Measurements from ENCODE around the gene ASPDH. TPM values are rescaled to one million over a fixed set of nuclear protein-coding genes. Genes with fewer than 3 reads are reported as not detected.
A peak's percentile ranks its signal among the peaks of the same experiment; 100 is the strongest.

The ASPDH gene
- polyA plus RNA-seq, 1 donor (not counting 4 experiments of a cell fraction or from before 2014, with no cell fraction given): not detected

GRCh38 chr19:50516964-50517703, 3.4 kb upstream of the ASPDH start:
- H3K4me2 ChIP-seq (ENCODE audit: control insufficient read depth, extremely low read depth, insufficient read depth, low read depth, low read length): no peak overlapping the region
- no peaks in the 10 kb centered on the region for H3K36me3 ChIP-seq (ENCODE audit: control insufficient read depth in 2 of 2, extremely low read depth in 1 of 2, insufficient read depth in 2 of 2, low read length in 2 of 2)
- H3K27ac ChIP-seq (ENCODE audit: control insufficient read depth, insufficient read depth, low read length): no peak overlapping the region
- FAIRE-seq (no peak), DNase-seq (ENCODE audit: low read depth, low spot score) (no peak)
- no peak overlapping the region for H3K9ac ChIP-seq (ENCODE audit: control insufficient read depth, extremely low read depth, insufficient read depth, low read length)
- H3K4me3 ChIP-seq (ENCODE audit: control insufficient read depth in 2 of 3, extremely low read depth in 1 of 3, insufficient read depth in 2 of 3, low read depth in 1 of 3, low read length in 3 of 3): no peak overlapping the region
- H4K20me1 ChIP-seq (ENCODE audit: control insufficient read depth, extremely low read depth, insufficient read depth, low read length): no peaks in the 10 kb centered on the region
- H3K9me3 ChIP-seq (ENCODE audit: control insufficient read depth, low read depth, low read length): no peaks in the 10 kb centered on the region
- peak overlapping the region; percentile 37 for H2AFZ ChIP-seq (ENCODE audit: control insufficient read depth, low read length)
- no peak for TF ChIP-seq EZH2 (IDR thresholded peaks at IDR 0.05; ENCODE audit: low read length)
- no peak for TF ChIP-seq CTCF (optimal IDR thresholded peaks at IDR 0.05 in 1 of 3, IDR thresholded peaks at IDR 0.05 in 1 of 3, conservative IDR thresholded peaks at IDR 0.05 in 1 of 3; ENCODE audit: extremely low read depth in 1 of 3, insufficient read depth in 2 of 3, low read length in 3 of 3)
- no peaks in the 10 kb centered on the region for H3K9me1 ChIP-seq (ENCODE audit: control insufficient read depth, extremely low read depth, insufficient read depth, low read length)
- H3K4me1 ChIP-seq (ENCODE audit: control insufficient read depth, extremely low read depth, insufficient read depth, low read length): no peaks in the 10 kb centered on the region
- peaks cover 8% of the 10 kb centered on the region for H3K27me3 ChIP-seq (ENCODE audit: control insufficient read depth, extremely low read depth, insufficient read depth, low read length)
- H3K79me2 ChIP-seq (ENCODE audit: control insufficient read depth, insufficient read depth, low read length): no peaks in the 10 kb centered on the region
- dilution Hi-C loops (cut with MboI; ENCODE audit: extremely low pct_ligation_motif_present, low sequenced_read_pairs): no loop called here

- no peak for FAIRE-seq
- Histone ChIP-seq H3K4me1 (ENCODE audit: control insufficient read depth, extremely low read depth, insufficient read depth, low read length) (no peaks in the 10 kb centered on the region), H3K27me3 (ENCODE audit: control insufficient read depth, extremely low read depth, insufficient read depth, low read length) (peaks cover 8% of the 10 kb centered on the region), H3K79me2 (ENCODE audit: control insufficient read depth, insufficient read depth, low read length) (no peaks in the 10 kb centered on the region), H3K9me3 (ENCODE audit: control insufficient read depth, low read depth, low read length) (no peaks in the 10 kb centered on the region), H3K9me1 (ENCODE audit: control insufficient read depth, extremely low read depth, insufficient read depth, low read length) (no peaks in the 10 kb centered on the region), H3K9ac (ENCODE audit: control insufficient read depth, extremely low read depth, insufficient read depth, low read length) (no peak overlapping the region), H3K4me2 (ENCODE audit: control insufficient read depth, extremely low read depth, insufficient read depth, low read depth, low read length) (peak overlapping the region; percentile 16), H4K20me1 (ENCODE audit: control insufficient read depth, extremely low read depth, insufficient read depth, low read length) (no peaks in the 10 kb centered on the region), H3K36me3 (ENCODE audit: control insufficient read depth in 2 of 2, extremely low read depth in 1 of 2, insufficient read depth in 2 of 2, low read length in 2 of 2) (no peaks in the 10 kb centered on the region), H2AFZ (ENCODE audit: control insufficient read depth, low read length) (no peak overlapping the region), H3K4me3 (ENCODE audit: control insufficient read depth in 2 of 3, extremely low read depth in 1 of 3, insufficient read depth in 2 of 3, low read depth in 1 of 3, low read length in 3 of 3) (no peak overlapping the region), H3K27ac (ENCODE audit: control insufficient read depth, insufficient read depth, low read length) (no peak overlapping the region)
- no peak for DNase-seq (ENCODE audit: low read depth, low spot score)
- TF ChIP-seq CTCF (optimal IDR thresholded peaks at IDR 0.05 in 1 of 3, IDR thresholded peaks at IDR 0.05 in 1 of 3, conservative IDR thresholded peaks at IDR 0.05 in 1 of 3; ENCODE audit: extremely low read depth in 1 of 3, insufficient read depth in 2 of 3, low read length in 3 of 3): no peak
- TF ChIP-seq EZH2 (IDR thresholded peaks at IDR 0.05; ENCODE audit: low read length): no peak
- dilution Hi-C loops (cut with MboI; ENCODE audit: extremely low pct_ligation_motif_present, low sequenced_read_pairs): no loop called here
Measured at GRCh38 chr19:50516456-50516855, 2.7 kb upstream of the ASPDH start.

Measured in keratinocyte (primary cell).